ENCODE results near the gene SOD2. TPM values are rescaled to one million over a fixed set of nuclear protein-coding genes. Genes with fewer than 3 reads are reported as not detected.

Gene SOD2
- polyA plus RNA-seq, 4 donors = 78.8 to 124 (median 109) TPM

DNA sequence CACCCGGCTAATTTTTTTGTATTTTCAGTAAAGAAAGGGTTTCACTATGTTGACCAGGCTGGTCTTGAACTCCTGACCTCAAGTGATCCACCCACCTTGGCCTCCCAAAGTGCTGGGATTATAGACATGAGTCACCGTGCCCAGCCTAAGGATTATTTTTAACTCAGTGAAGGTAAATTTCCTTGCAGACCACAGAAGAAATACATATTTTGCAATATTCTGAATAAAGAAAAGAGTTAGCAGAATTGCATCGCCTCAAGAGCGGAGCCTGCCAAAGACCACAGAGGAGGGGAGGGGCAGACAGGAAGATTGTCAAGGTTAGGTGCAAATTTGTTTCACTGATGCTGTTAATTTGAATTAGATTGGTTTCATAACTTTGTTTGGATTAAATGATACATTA is 47.4 kb downstream of the SOD2 start:
- no peak for DNase-seq (ENCODE audit: low read depth in 4 of 4, low spot score in 3 of 4)

Other genes with a start within 250 kb of the SOD2 start
- 100 to 1,000 TPM; 127 to 148 (median 130) TPM for gene WTAP, start 34.3 kb upstream of the SOD2 start, polyA plus RNA-seq (ENCODE audit: insufficient read length in 4 of 4)
- 10 to 100 TPM; 33.7 to 56.3 (median 44.9) TPM for gene ACAT2, start 68.8 kb upstream of the SOD2 start, polyA plus RNA-seq (ENCODE audit: insufficient read length in 4 of 4)
- gene TCP1, start 96.4 kb upstream of the SOD2 start, polyA plus RNA-seq (ENCODE audit: insufficient read length in 4 of 4) = 100 to 1,000 TPM; 241 to 293 (median 273) TPM
- 10 to 100 TPM; 52.7 to 69.0 (median 62.1) TPM for gene MRPL18, start 97.2 kb upstream of the SOD2 start, polyA plus RNA-seq (ENCODE audit: insufficient read length in 4 of 4)
- gene PNLDC1, start 107.0 kb upstream of the SOD2 start, polyA plus RNA-seq (ENCODE audit: insufficient read length in 4 of 4) = 1 to 10 TPM in 1 of 4 donors, under 1 TPM in 3; 0.12 to 1.7 (median 0.30) TPM
- gene MAS1, start 197.7 kb upstream of the SOD2 start, polyA plus RNA-seq (ENCODE audit: insufficient read length in 4 of 4) = under 1 TPM in 3 of 4 donors, not detected in 1; 0.04 to 0.08 (median 0.05) TPM

Data from left renal pelvis (tissue), 4 donors.